GM12878 (cell line): ENCODE measurements around the gene SMU1. TPM values are rescaled to one million over a fixed set of nuclear protein-coding genes. Genes with fewer than 3 reads are reported as not detected.

Experiments used
- ATAC-seq: fragments of 200-7000 bp; cut with Tn5 transposase; 3 replicates; pipeline ENCODE4 v1.9.1; 2020; ENCODE audit warnings: mild to moderate bottlenecking, moderate library complexity
- BruUV-seq: library from RNA; stranded (reverse); fragments of 400-500 nt; replicated peaks from 2 replicates; lab custom pipeline; 2021; lab: Mats Ljungman, UMichigan
- CTCF ChIA-PET: fragments of 300-600 bp; sonication (Branson Sonifier 250); formaldehyde crosslinking; extraction: SDS; loops from one replicate; lab custom pipeline; 2021; ENCODE audit warnings: inconsistent platforms; lab: Yijun Ruan, JAX
- POLR2A ChIA-PET: fragments of 350-600 bp; formaldehyde crosslinking; extraction: SDS; loops from one replicate; lab custom pipeline; 2021; ENCODE audit warnings: inconsistent platforms; lab: Charles Lee
- RAD21 ChIA-PET: fragments of 300-600 bp; sonication (Branson Sonifier 250); formaldehyde crosslinking; loops from one replicate; lab custom pipeline; 2023; ENCODE audit warnings: antibody characterized with exemption; ENCODE audit not compliant: unreplicated experiment; lab: Charles Lee
- SMC1A ChIA-PET: fragments of 300-600 bp; sonication (Branson Sonifier 250); formaldehyde crosslinking; loops from one replicate; lab custom pipeline; 2023; ENCODE audit not compliant: unreplicated experiment, uncharacterized antibody; lab: Charles Lee
- DNase-seq: peaks from one replicate; pipeline ENCODE4 v3.0.0-alpha.2; 2011; ENCODE audit warnings: low read depth, low spot score
- FAIRE-seq: peaks from 3 replicates; lab custom pipeline; 2011; peaks lifted over from hg19 to GRCh38; lab: Jason Lieb, UNC
- H2AFZ ChIP-seq: 2 replicates; pipeline ENCODE4 v1.6.0; 2011; ENCODE audit warnings: low read depth, low read length, control low read depth; ENCODE audit not compliant: control insufficient read depth
- H3K27ac ChIP-seq: 2 replicates; pipeline ENCODE4 v1.5.1; 2011; ENCODE audit warnings: control low read depth; ENCODE audit not compliant: control insufficient read depth, insufficient read depth
- H3K27me3 ChIP-seq, 2 experiments: replicated peaks in 1 of 2; 2 replicates each; pipeline versions ENCODE4 v1.6.0 to v1.6.1; 2011; ENCODE audit warnings: low read length in 1 of 2; ENCODE audit not compliant: control insufficient read depth in 2 of 2, insufficient read depth in 2 of 2
- H3K36me3 ChIP-seq, 2 experiments: 2 replicates each; pipeline ENCODE4 v1.5.1; 2011; ENCODE audit warnings: low read length in 1 of 2; ENCODE audit not compliant: control insufficient read depth in 2 of 2, insufficient read depth in 2 of 2
- H3K4me1 ChIP-seq: 2 replicates; pipeline ENCODE4 v1.6.1; 2011; ENCODE audit warnings: mild to moderate bottlenecking, low read length, moderate library complexity, mixed read lengths; ENCODE audit not compliant: control insufficient read depth, insufficient read depth
- H3K4me2 ChIP-seq: 2 replicates; pipeline ENCODE4 v1.6.0; 2011; ENCODE audit warnings: control low read depth; ENCODE audit not compliant: control insufficient read depth, insufficient read depth
- H3K4me3 ChIP-seq: fragments of 200-600 bp; sonication (generic); 2 replicates; pipeline ENCODE4 v1.5.1; 2016
- H3K79me2 ChIP-seq: 2 replicates; pipeline ENCODE4 v1.6.0; 2011; ENCODE audit warnings: low read length; ENCODE audit not compliant: control insufficient read depth, insufficient read depth
- H3K9ac ChIP-seq: 2 replicates; pipeline ENCODE4 v1.8.0; 2011; ENCODE audit warnings: low read length, control low read depth, mixed read lengths; ENCODE audit not compliant: control insufficient read depth, insufficient read depth
- H3K9me3 ChIP-seq: replicated peaks from 3 replicates; pipeline ENCODE4 v1.5.1; 2011; ENCODE audit warnings: mild to moderate bottlenecking, low read length; ENCODE audit not compliant: control insufficient read depth, insufficient read depth
- H4K20me1 ChIP-seq: 2 replicates; pipeline ENCODE4 v1.6.0; 2011; ENCODE audit not compliant: control insufficient read depth, insufficient read depth
- BCLAF1 ChIP-seq: fragments of 450-650 bp; IDR thresholded peaks from 2 replicates; pipeline ENCODE4 v1.6.1; 2017; ENCODE audit warnings: antibody characterized with exemption, mild to moderate bottlenecking, moderate library complexity
- JUND ChIP-seq: IDR thresholded peaks from 2 replicates; pipeline ENCODE4 v1.6.1; 2012; ENCODE audit warnings: low read depth, mild to moderate bottlenecking, low read length, improper control_type of control experiment, moderate library complexity
- TCF12 ChIP-seq: IDR thresholded peaks from 2 replicates; pipeline ENCODE4 v1.6.1; 2011; ENCODE audit warnings: low read depth, mild to moderate bottlenecking, low read length
- WGBS: methylation state at CpG from one replicate; pipeline ENCODE4 v1.1.6; 2016; ENCODE audit warnings: low lambda C conversion rate; ENCODE audit not compliant: insufficient replicate concordance, insufficient coverage; ENCODE audit errors: missing lambda C conversion rate; 5-methylcytosine and 5-hydroxymethylcytosine counted together
- in situ Hi-C: fragments of 300-500 bp; cut with MboI; formaldehyde crosslinking; loops from 9 replicates; pipeline ENCODE4 v1.14.3; 2018; ENCODE audit warnings: mixed read lengths
- intact Hi-C: fragments of 100-400 bp; cut with micrococcal nuclease; formaldehyde crosslinking; loops from one replicate; pipeline ENCODE4 v1.14.2; 2022; ENCODE audit not compliant: unreplicated experiment
- polyA plus RNA-seq, 11 experiments: library from polyadenylated mRNA; depleted of rRNA in 4 of 11; unstranded in 6 of 11; stranded (reverse) in 5 of 11; fragments of >200 nt; fragmentation: Nextera tagmentation in 4 of 11; fragmentation: Illumina TruSeq in 1 of 11; extraction: Ambion mirVana in 4 of 11; extraction: Trizol in 1 of 11; gene quantifications; 1 replicate in 1 of 11; 2 replicates in 10 of 11; pipeline versions ENCODE4 v1.2.1 to v1.2.3, GENCODE V29; 2011 to 2016; ENCODE audit warnings: inconsistent platforms in 2 of 11, missing spikeins in 2 of 11, low read depth in 1 of 11
- total RNA-seq, 4 experiments: library from RNA; depleted of rRNA in 3 of 4; stranded (reverse); fragments of >200 nt in 3 of 4; fragmentation: Illumina TruSeq in 1 of 4; extraction: Trizol in 1 of 4; gene quantifications; 2 replicates each; pipeline versions ENCODE4 v1.2.1 to v1.2.3, GENCODE V29; 2013 to 2021

SMU1 gene
- total and polyA plus RNA-seq, 10 of the 15 experiments (the other 5 are each of a cell fraction or from before 2014, with no cell fraction given), result 18.5 to 34.6 (median 20.9) TPM

- 79% methylated on average over 5 of the region's 5 CpGs for WGBS
- BruUV-seq, result no TSS peak
- Histone ChIP-seq H3K4me1 (no peaks in the 10 kb centered on the region), H2AFZ (no peak overlapping the region), H3K9me3 (no peaks in the 10 kb centered on the region), H3K79me2 (no peaks in the 10 kb centered on the region; the same call in 1 of the 2 replicates), H3K27ac (no peak overlapping the region), H3K4me3 (no peak overlapping the region), H4K20me1 (0 out of 2 replicates have a peak, but pooled peaks cover 4% of the 10 kb centered on the region), H3K27me3 (no peaks in the 10 kb centered on the region), H3K4me2 (no peak overlapping the region), H3K9ac (no peak overlapping the region), H3K36me3 (peaks cover 15 to 32% of the 10 kb centered on the region in 2 experiments)
- POLR2A ChIA-PET, result no interaction called here
- intact Hi-C loops, result no loop called here
- SMC1A ChIA-PET, result interaction anchor here (0.7 kb wide), 1 partner anchor 97 kb away, joined by 3 read pairs; no protein-coding TSS in a partner anchor
- TF ChIP-seq JUND (no peak), TCF12 (no peak), BCLAF1 (no peak)
- FAIRE-seq (no peak), ATAC-seq (no peak), DNase-seq (no peak)
- CTCF ChIA-PET, result no interaction called here
- in situ Hi-C loops, result no loop called here
- RAD21 ChIA-PET, result interaction anchor here (1.3 kb wide), 1 partner anchor 115 kb away, joined by 6 read pairs; no protein-coding TSS in a partner anchor
Measured at GRCh38 chr9:33110686-33111085, 34.2 kb upstream of the SMU1 start.
